T-helper 2 cell treated with Interferon-gamma antibody and Interleukin-4, amounts not matched to agents 5 μg/mL and 100 μg/mL, for 36 hours (primary cell): ENCODE measurements around the gene R3HDM4.
"Not testable (repeated sequence)": the region's sequence is repeated elsewhere in the genome, so short reads cannot be mapped to it uniquely, and the experiment has no call there.

Experiments used
- DNase-seq: peaks from one replicate; pipeline ENCODE4 v3.0.0; 2021; ENCODE audit warnings: low spot score
- H3K27ac Mint-ChIP-seq: one replicate; pipeline ENCODE4 v1.8.0; 2021; ENCODE audit warnings: mild to moderate bottlenecking, mixed read lengths
- H3K27me3 Mint-ChIP-seq: one replicate; pipeline ENCODE4 v1.8.0; 2021; ENCODE audit warnings: low read depth, mixed read lengths
- H3K36me3 Mint-ChIP-seq: one replicate; pipeline ENCODE4 v1.8.0; 2021; ENCODE audit warnings: low read depth, mixed read lengths
- H3K4me1 Mint-ChIP-seq: one replicate; pipeline ENCODE4 v1.8.0; 2021; ENCODE audit warnings: low read depth, mixed read lengths
- H3K4me3 Mint-ChIP-seq: one replicate; pipeline ENCODE4 v1.8.0; 2022; ENCODE audit warnings: mild to moderate bottlenecking, moderate library complexity, mixed read lengths
- H3K9me3 Mint-ChIP-seq: one replicate; pipeline ENCODE4 v1.8.0; 2021; ENCODE audit warnings: mixed read lengths

The R3HDM4 gene

DNA sequence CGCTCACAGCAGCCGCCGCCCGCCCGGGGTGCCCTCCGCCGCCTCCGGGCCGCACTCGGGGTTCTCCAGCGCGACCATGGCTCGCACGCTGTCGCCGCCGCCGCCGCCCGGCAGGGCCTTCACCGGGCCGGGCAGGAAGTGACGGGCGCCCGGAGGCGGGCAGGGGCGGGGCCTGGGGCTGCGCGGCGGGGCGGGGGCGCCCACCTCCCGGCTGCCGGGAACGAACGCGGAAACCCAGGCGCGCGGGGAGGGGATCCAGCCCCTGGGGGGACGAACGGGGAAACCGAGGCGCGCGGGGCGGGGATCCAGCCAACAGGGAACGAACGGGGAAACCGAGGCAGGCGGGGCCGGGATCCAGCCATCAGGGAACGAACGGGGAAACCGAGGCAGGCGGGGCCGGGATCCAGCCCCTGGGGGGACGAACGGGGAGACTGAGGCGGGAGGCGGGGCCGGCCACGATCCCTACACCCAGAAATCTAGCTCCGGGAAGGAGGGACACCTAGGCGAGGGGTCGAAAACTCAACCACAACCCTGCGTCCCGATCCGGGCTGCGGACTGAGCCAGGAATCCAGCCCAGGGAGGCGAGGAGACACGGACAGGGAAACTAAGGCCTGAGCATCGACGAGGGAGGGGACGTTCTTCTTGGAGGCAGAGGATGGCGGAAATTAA is at the start of gene R3HDM4:
Gene R3HDM4, minus strand, starts transcription at position 140 of the 669 bp plus-strand sequence. Its CDS starts 62 bp downstream, at position 78.
- no peaks in the 10 kb centered on the region for H3K9me3 Mint-ChIP-seq
- peak; percentile 83 for DNase-seq
- H3K4me1 Mint-ChIP-seq = peaks cover 17% of the 10 kb centered on the region
- peaks cover 6% of the 10 kb centered on the region for H3K27me3 Mint-ChIP-seq
- peaks cover 10% of the 10 kb centered on the region for H3K36me3 Mint-ChIP-seq
- peak within 1 kb of the TSS; percentile 93 for H3K27ac Mint-ChIP-seq
- peak within 1 kb of the TSS; percentile 84 for H3K4me3 Mint-ChIP-seq

- no peak for DNase-seq
- Mint-ChIP-seq H3K36me3 (peaks cover 21% of the 10 kb centered on the region), H3K27ac (peak overlapping the region; percentile 77)
Measured at GRCh38 chr19:961866-962620, 49.0 kb upstream of the R3HDM4 start.

GRCh38 chr19:960601-960938 is 47.6 kb upstream of the R3HDM4 start:
- Mint-ChIP-seq H3K9me3 (no peaks in the 10 kb centered on the region), H3K27me3 (no peaks in the 10 kb centered on the region), H3K36me3 (peaks cover 17% of the 10 kb centered on the region), H3K4me1 (peaks cover 9% of the 10 kb centered on the region), H3K27ac (peak overlapping the region; percentile 26), H3K4me3 (no peak overlapping the region)
- DNase-seq = no peak

More at GRCh38 chr19:961866-962620, 49.0 kb upstream of the R3HDM4 start:
- Mint-ChIP-seq H3K4me1 (peaks cover 9% of the 10 kb centered on the region), H3K4me3 (peak overlapping the region; percentile 54), H3K27me3 (no peaks in the 10 kb centered on the region), H3K9me3 (no peaks in the 10 kb centered on the region)

- H3K4me3 Mint-ChIP-seq = no peak overlapping the region
- no peak overlapping the region for H3K27ac Mint-ChIP-seq
Measured at GRCh38 chr19:960020-960419, 47.0 kb upstream of the R3HDM4 start.

GRCh38 chr19:958967-959855 is 46.2 kb upstream of the R3HDM4 start:
- H3K4me3 Mint-ChIP-seq = no peak overlapping the region

More at GRCh38 chr19:960020-960419, 47.0 kb upstream of the R3HDM4 start:
- no peaks in the 10 kb centered on the region for H3K27me3 Mint-ChIP-seq
- H3K36me3 Mint-ChIP-seq = peaks cover 13% of the 10 kb centered on the region
- no peaks in the 10 kb centered on the region for H3K9me3 Mint-ChIP-seq
- no peak for DNase-seq
- H3K4me1 Mint-ChIP-seq = peaks cover 7% of the 10 kb centered on the region

GRCh38 chr19:957578-957977 is 44.6 kb upstream of the R3HDM4 start:
- not testable (repeated sequence) for DNase-seq, H3K4me3 Mint-ChIP-seq, H3K9me3 Mint-ChIP-seq, H3K27me3 Mint-ChIP-seq, H3K36me3 Mint-ChIP-seq, H3K27ac Mint-ChIP-seq, H3K4me1 Mint-ChIP-seq

More at GRCh38 chr19:958967-959855, 46.2 kb upstream of the R3HDM4 start:
- Mint-ChIP-seq H3K27me3 (no peaks in the 10 kb centered on the region), H3K9me3 (no peaks in the 10 kb centered on the region), H3K36me3 (peaks cover 5% of the 10 kb centered on the region), H3K27ac (peak overlapping the region; percentile 26), H3K4me1 (peaks cover 7% of the 10 kb centered on the region)
- DNase-seq = peak; percentile 27

GRCh38 chr19:956766-957440 is 43.9 kb upstream of the R3HDM4 start:
- no peak overlapping the region for H3K4me3 Mint-ChIP-seq
- no peaks in the 10 kb centered on the region for H3K27me3 Mint-ChIP-seq
- no peak overlapping the region for H3K27ac Mint-ChIP-seq
- no peaks in the 10 kb centered on the region for H3K9me3 Mint-ChIP-seq
- no peaks in the 10 kb centered on the region for H3K36me3 Mint-ChIP-seq
- DNase-seq = no peak
- peaks cover 2% of the 10 kb centered on the region for H3K4me1 Mint-ChIP-seq

DNA sequence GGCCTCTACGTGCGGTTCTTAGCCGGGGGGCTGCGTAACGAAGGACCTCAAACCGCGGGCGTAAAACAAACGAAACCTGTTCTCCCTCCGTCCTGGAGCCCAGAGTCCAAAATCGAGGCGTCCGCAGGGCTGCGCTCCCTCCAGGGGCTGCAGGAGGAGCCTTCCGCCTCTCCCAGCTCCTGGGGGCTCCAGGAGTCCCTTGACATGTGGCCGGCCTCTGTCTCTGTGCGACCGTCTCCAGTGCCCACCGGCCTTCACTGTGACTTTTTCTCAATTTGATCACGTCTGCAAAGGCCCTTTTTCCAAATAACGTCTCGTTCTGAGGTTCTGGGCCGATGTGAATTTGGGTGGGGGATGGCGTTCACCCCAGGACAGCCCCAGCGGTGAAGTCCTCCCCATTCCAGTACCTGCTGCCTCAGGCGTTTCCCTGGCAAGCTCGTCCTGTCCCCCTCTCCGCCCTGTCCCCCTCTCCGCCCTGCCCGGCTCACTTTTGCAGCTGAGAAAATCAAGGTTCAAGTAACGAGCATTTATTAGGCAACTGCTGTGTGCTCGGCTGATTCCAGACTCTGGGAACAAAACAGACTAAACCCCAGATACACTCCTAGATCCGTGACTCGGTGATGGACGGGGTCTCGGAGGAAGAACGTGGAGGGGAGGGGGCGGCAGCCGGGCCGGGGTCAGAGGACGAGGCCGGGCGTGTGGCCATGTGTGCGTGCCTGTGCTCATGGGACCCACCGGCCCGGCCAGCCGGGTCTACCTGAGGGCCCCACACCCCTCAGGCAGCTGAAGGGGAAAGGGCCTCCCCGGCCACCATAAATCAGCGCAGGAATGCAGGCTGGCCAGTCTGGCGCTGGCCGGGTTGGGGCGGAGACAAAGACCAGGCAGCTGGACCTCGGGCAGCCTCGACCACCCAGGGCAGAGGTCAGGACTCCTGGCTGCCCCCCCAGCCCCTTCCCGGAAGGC is 43.1 kb upstream of the R3HDM4 start:
- Mint-ChIP-seq H3K27ac (no peak overlapping the region), H3K36me3 (no peaks in the 10 kb centered on the region), H3K9me3 (no peaks in the 10 kb centered on the region), H3K4me1 (peaks cover 2% of the 10 kb centered on the region), H3K4me3 (no peak overlapping the region), H3K27me3 (no peaks in the 10 kb centered on the region)
- DNase-seq = no peak

DNA sequence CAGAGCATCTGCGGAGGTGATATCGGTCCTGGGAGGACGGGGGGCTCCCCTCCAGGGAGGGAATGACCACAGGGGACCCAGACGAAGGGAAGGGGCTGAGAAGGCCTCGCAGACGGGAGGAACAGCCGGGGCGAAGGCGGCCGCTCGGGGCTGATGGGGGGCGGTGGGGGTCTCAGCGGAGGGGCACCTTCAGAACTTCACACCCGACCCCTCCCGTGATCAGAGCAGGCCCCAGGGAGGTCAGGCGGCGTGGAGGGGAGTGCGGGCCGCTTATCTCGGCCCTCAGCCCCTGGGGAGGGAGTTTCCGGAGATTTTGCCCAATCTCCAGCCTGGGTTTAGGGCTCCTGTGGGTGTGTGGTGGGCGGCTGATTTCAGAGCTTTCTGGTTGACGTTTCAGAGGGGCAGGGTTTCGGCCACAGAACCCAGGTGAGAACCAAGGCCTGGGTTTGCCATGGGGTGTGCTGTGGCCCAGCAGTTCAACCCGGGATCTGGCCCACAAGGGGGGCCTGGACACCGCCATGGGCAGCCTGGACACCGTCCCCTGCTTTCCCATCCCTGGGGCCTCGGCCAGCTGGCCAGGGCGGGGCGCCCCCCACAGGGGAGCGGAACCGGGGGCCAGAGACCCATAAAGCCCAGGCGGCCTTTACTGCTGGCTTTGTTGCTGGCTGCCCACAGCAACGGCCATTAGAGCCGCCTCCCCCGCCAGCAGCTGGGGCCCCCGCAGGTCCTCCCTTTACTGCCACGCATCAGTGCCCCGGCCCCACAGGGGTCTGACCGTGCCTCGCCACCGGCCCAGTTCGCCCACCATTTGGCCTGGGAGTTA is 41.9 kb upstream of the R3HDM4 start:
- Mint-ChIP-seq H3K27me3 (no peaks in the 10 kb centered on the region), H3K4me3 (no peak overlapping the region), H3K36me3 (no peaks in the 10 kb centered on the region), H3K27ac (no peak overlapping the region), H3K4me1 (peaks cover 2% of the 10 kb centered on the region), H3K9me3 (no peaks in the 10 kb centered on the region)
- DNase-seq = no peak

DNA sequence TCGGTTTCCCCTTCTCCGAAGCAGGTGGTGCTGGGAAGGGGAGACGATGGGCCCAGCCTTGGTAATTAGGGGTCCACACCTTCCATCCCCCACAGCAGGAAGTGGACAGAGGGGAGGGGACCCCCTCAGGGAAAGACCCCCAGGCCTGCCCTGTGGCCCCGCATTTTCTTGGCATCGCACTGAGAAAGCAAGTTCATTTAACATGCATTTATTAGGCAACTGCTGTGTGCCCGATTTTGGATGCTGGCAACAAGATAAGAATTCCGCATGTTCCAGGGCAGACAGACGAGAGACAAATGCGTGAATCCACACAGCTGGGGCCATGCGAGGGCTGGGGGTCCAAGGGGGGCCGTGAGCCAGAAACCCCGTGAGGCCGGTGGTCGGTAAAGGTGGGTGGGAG is 41.3 kb upstream of the R3HDM4 start:
- Mint-ChIP-seq H3K4me1 (peaks cover 2% of the 10 kb centered on the region), H3K36me3 (no peaks in the 10 kb centered on the region), H3K9me3 (no peaks in the 10 kb centered on the region), H3K4me3 (no peak overlapping the region), H3K27me3 (no peaks in the 10 kb centered on the region), H3K27ac (no peak overlapping the region)
- no peak for DNase-seq

DNA sequence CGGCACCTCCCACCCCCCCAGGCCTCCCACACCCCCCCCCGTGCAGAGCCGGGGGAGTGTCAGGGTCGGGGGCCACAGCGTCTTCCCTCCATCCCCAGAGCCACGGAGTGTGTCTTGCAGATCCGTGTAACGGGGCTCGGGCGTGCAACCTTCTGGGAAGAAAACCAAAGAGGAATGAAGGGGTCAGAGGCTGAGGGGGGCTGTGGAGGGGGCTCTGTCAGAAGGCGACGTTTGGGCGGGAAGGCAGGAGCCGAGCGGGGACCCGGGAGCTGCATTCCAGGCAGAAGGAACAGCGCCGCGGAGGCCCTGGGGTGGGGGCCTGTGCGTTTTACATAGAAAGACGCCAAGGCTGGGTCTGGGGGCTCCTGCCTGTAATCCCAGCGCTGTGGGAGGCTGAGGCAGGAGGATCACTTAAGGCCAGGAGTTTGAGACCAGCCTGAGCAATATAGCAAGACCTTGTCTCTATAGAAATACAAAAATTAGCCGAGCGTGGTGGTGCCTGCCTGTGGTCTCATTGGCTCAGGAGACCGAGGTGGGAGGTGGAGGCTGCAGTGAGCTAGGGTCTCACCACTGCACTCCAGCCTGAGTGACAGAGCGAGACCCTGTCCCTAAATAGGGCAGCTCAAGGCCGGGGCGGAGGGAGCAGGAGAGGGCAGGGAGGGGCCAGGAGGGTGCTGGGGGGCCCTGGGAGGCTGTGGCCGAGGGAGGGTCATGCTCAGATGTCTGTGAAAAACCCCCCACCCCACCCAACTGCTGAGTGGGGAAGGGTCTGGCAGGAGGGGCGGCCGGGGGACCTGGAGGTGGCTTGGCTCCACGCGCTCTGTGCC is 40.6 kb upstream of the R3HDM4 start:
- Mint-ChIP-seq H3K4me3 (no peak overlapping the region), H3K27me3 (no peaks in the 10 kb centered on the region), H3K36me3 (no peaks in the 10 kb centered on the region), H3K27ac (peak overlapping the region; percentile 26), H3K4me1 (no peaks in the 10 kb centered on the region), H3K9me3 (no peaks in the 10 kb centered on the region)
- DNase-seq = no peak
